GM11168 (cell line): ENCODE results near the gene SLC10A6.

Experiments used
- in situ Hi-C: fragments of 300-500 bp; cut with MboI; formaldehyde crosslinking; loops from one replicate; pipeline ENCODE4 v1.12.0; 2022; ENCODE audit warnings: low sequenced_read_pairs; ENCODE audit not compliant: unreplicated experiment

The SLC10A6 gene

GRCh38 chr4:86809809-86810208 is 39.4 kb downstream of the SLC10A6 start:
- in situ Hi-C loops = no loop called here

- in situ Hi-C loops = no loop called here
Observed at GRCh38 chr4:86791126-86791525, 58.1 kb downstream of the SLC10A6 start.

- in situ Hi-C loops = no loop called here
Observed at GRCh38 chr4:86788826-86789225, 60.4 kb downstream of the SLC10A6 start.

- in situ Hi-C loops = no loop called here
Observed at GRCh38 chr4:86778175-86778574, 71.0 kb downstream of the SLC10A6 start.

GRCh38 chr4:86775061-86775460 is 74.1 kb downstream of the SLC10A6 start:
- in situ Hi-C loops = no loop called here
